Stimulated activated CD4-positive, alpha-beta T cell treated with anti-CD3 and anti-CD28 coated beads, Interleukin-4, amount 100 ng/mL, for 4 hours (primary cell): Measurements from ENCODE around the gene ENC1.

Experiments
- DNase-seq, 2 experiments: peaks; one replicate each; pipeline ENCODE4 v3.0.0-alpha.2; 2020

The ENC1 gene

DNA sequence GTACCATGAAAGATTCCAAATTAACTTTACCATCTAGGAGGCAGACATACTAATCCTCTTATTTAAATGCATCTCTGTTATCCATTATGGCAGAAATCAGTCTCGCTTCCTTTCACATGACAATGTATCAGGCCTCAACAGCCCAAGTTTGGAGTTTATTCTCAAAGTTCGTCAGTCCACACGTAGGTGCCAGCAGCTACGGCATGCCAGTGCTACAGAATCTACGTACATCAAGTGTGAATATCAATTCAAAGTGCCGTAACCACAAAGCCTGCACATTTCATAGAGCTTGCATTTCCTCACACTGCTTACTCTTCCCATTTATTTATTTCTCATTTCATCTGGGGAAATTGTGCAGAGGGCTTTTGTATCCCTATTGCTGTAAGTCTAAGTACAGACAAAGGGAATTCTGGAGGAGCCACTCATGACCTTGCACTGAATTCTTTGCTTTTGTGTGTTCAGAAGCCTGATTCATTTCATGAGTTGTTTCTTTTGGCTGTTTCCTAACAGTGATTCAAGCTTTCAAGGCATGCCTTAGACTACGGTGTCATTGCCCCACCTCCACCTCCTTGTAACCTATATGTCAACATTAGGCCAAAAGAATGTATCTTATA, 10.0 kb downstream of the ENC1 start:
- DNase-seq = no peak

DNA sequence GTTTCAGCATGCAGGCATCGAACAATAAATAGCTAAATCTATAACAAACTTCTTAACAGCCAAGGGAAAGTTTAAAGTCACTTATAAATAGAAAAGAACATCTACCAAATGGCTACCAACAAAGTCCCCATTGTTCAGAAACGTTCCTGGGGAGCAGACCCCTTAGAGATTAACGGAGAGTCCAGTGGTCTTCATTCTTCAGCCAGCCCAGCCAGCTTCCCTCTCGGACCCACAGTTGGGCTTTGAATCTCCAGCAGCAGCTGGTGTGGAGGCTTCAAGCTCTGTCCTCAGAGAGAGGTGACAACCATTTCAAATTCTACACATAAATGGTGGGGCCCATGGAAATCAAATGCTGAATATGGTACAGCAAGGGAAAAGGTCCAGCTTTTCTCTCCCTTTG, 11.2 kb downstream of the ENC1 start:
- DNase-seq = no peak

DNA sequence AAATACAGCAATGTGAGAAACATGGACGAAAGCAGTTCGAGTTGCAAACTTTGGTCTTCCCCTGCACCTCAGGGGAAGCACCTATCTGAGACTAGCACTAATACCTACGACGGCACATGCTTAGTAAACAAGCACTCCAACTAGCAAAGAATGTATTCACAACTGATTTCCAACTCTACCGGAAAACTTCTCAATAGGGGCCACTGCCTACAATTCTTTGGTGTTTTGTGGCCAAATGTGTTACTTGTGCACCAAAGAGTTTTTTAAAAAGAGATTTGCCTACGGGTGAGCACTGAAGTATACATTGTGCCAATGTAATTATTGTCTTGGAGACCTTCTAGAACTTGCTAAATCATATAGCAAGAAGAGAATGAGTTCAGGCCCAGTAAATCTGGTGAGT, 12.2 kb downstream of the ENC1 start:
- no peak for DNase-seq

GRCh38 chr5:74627646-74628279, 12.8 kb downstream of the ENC1 start:
- DNase-seq = no peak

GRCh38 chr5:74626386-74627222, 13.9 kb downstream of the ENC1 start:
- no peak for DNase-seq

DNA sequence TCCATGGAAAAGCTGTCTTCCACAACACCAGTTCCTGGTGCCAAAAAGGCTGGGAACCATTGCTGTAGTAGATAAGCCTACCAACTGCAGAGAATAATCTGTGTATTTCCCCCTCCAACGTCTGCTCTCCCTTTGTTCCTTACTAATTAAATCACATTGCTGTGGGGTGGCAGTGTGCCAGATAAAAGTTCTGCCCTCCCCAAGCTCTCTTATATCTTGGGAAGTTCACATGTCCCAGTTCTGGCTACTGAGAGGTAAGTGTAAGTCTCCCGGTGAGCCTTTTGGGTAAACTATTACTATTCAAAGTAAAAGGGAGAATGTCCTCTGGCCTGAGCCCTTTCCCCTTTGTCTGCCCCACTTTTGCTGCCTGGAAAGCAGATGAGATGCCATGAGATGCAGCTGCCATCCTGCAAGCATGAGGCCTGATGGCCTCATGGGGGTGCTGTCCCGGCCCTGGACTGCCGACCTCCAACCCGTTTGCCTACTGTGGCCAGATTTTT, 14.7 kb downstream of the ENC1 start:
- DNase-seq = no peak

DNA sequence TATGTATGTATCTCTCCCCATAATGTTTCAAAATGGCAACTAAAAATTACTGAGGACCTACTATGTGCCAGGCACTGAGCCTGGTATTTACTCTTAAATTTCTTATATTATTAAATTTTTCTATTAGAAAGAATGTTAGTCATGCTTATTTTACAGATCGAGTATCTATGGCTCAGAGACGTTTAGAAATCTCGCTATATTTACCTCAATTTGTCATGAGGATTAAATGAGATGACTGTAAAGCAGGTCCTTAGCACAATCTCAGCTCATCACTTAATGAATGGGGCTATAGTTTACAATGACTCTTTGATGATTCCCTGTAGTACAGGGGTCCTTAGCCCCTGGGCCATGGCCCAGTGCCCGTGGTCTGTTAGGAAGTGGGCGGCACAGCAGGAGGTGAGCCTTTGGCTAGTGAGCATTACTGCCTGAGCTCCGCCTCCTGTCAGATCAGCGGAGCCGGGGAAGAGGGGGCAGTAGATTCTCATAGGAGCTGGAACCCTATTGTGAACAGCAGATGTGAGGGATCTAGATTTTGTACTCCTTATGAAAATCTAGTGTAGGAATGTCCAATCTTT, 15.5 kb downstream of the ENC1 start:
- no peak for DNase-seq

DNA sequence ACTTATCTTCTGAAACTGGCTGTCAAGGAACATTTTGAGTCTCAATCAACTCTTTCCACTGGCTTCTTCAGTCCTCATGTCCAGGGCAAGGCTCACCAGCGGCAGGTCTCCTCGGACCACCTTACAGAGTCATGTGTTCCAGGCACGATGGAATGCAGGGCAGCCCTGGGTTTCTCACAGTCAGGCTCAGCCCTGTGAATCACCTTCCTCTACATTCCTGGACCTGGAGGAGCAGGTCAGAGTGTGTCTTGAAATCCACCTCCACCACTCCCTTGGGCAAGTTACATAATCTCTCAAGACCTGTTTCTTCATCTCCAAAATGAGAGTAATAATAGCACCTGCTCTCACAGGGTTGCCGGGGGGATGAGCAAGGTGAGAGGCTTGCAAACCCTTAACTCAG, 16.0 kb downstream of the ENC1 start:
- no peak for DNase-seq

DNA sequence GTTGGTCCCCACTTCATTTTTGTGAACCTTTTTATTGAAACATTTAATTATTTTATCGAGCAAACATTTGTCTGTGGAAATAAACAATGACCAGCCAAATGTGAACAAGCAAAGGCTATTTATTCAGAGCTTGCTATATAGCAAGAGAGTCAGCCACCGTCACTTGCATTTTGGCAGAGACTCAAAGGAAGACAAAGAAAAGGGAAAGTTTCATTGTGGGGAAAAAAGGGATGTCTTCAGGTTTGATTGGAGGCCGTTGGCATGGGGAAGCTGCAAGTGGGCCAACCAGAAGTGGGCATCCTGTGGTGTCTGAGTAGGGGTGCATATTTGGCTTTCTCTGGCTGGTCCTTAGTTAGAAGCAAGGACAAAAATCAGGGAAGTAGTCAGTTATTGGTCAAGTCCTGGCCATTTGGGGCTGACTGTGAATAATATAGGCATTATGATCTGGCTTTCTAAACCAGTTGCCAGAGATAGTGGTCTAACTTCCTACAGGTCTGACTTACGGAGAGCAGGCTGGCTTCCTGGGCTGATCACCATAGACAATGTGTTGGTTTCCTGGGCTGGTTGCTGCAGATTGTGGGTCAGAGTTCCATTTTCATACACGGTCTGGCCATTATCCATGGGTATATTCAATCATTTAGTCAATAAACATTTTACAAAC, 16.6 kb downstream of the ENC1 start:
- DNase-seq = no peak

GRCh38 chr5:74623006-74623611, 17.4 kb downstream of the ENC1 start:
- no peak for DNase-seq

GRCh38 chr5:74622122-74622521, 18.4 kb downstream of the ENC1 start:
- no peak for DNase-seq

- DNase-seq = no peak
Observed at GRCh38 chr5:74621492-74621891, 19.0 kb downstream of the ENC1 start.

DNA sequence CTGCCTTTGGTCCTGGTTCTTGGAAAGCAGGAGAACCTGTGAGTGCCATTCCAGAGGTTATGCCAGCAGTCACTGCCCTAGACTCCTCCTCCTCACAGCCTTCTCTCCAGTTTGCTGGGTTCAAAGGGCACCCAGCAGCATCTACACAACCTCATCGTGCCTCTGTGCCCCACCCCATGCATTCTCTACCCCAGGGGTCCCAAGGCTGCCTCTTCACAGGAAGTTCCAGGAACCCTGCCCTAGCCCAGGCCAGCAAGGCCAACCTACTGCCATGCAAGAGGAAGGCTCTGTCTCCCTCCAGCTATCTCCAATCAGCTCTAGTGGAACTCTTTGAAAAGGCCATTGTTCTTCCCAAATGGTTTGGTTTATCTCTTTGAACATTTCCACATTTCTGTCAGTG, 21.2 kb downstream of the ENC1 start:
- DNase-seq = no peak

- DNase-seq = no peak
Observed at GRCh38 chr5:74618106-74618505, 22.4 kb downstream of the ENC1 start.

GRCh38 chr5:74617202-74617601, 23.3 kb downstream of the ENC1 start:
- DNase-seq = no peak

- DNase-seq = no peak
Observed at GRCh38 chr5:74616236-74617146, 24.0 kb downstream of the ENC1 start.

DNA sequence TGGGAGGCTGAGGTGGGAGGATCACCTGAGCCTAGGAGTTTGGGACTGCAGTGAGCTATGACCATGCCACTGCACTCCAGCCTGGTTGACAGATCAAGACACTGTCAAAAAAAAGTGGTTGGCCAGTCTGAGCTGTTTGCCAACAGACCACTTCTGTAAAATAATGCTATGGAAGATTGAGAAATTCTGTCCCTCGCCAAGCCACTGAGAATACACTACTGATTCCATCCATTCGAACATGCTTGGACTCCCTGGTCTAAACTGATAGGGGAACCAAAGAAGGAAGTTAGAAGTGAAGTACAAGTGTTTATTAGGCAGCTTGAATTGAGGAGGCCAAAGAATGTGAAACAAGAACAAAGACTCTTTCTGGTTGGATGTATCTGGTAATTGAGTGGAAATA, 27.2 kb downstream of the ENC1 start:
- no peak for DNase-seq

- no peak for DNase-seq
Observed at GRCh38 chr5:74612045-74612444, 28.5 kb downstream of the ENC1 start.

GRCh38 chr5:74608736-74609601, 31.6 kb downstream of the ENC1 start:
- DNase-seq = no peak

- no peak for DNase-seq
Observed at GRCh38 chr5:74605759-74606158, 34.8 kb downstream of the ENC1 start.

DNA sequence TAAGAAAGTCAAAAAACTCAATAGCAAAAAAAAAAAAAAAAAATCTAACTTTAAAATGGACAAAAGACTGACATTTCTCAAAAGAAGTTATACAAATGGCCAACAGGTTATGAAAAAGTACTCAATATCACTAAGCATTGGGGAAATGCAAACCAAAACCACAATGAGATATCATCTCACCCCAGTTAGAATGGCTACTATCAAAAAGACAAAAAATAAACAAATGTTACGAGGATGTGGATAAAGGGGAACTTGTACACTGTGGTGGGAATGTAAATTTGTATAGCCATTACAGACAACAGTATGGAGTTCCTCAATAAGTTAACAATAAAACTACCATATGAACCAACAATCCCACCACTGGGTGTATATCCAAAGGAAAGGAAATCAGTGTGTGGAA, 37.2 kb downstream of the ENC1 start:
- no peak for DNase-seq
